Astrocyte (in vitro differentiated cells and primary cell): ENCODE measurements around the gene KRTAP1-4. TPM values are rescaled to one million over a fixed set of nuclear protein-coding genes. Genes with fewer than 3 reads are reported as not detected.
"Not testable (repeated sequence)": the region's sequence is repeated elsewhere in the genome, so short reads cannot be mapped to it uniquely, and the experiment has no call there.

Experiments
- DNase-seq: peaks from one replicate; pipeline ENCODE4 v3.0.0-alpha.2; 2010; ENCODE audit warnings: low read depth
- FAIRE-seq: peaks from 2 replicates; lab custom pipeline; 2011; peaks lifted over from hg19 to GRCh38; lab: Jason Lieb, UNC
- H2AFZ ChIP-seq: 2 replicates; pipeline ENCODE4 v1.6.0; 2012; ENCODE audit warnings: low read depth, low read length, inconsistent platforms
- H3K27ac ChIP-seq: 2 replicates; pipeline ENCODE4 v1.5.1; 2011; ENCODE audit warnings: low read depth, low read length, inconsistent platforms
- H3K27me3 ChIP-seq: 2 replicates; pipeline ENCODE4 v1.6.0; 2011; ENCODE audit warnings: low read length, inconsistent platforms; ENCODE audit not compliant: insufficient read depth
- H3K36me3 ChIP-seq: 2 replicates; pipeline ENCODE4 v1.5.1; 2011; ENCODE audit warnings: low read length, inconsistent platforms; ENCODE audit not compliant: insufficient read depth
- H3K4me1 ChIP-seq: 2 replicates; pipeline ENCODE4 v1.5.1; 2011; ENCODE audit warnings: low read length, inconsistent platforms; ENCODE audit not compliant: insufficient read depth
- H3K4me2 ChIP-seq: 2 replicates; pipeline ENCODE4 v1.6.0; 2012; ENCODE audit warnings: low read length, inconsistent platforms
- H3K4me3 ChIP-seq: 2 replicates; pipeline ENCODE4 v1.5.1; 2011; ENCODE audit warnings: low read depth, mild to moderate bottlenecking, low read length, inconsistent platforms; ENCODE audit not compliant: insufficient read depth
- H3K79me2 ChIP-seq: 2 replicates; pipeline ENCODE4 v1.6.0; 2012; ENCODE audit warnings: mild to moderate bottlenecking, low read length, inconsistent platforms; ENCODE audit not compliant: insufficient read depth
- H3K9ac ChIP-seq: 2 replicates; pipeline ENCODE4 v1.6.0; 2012; ENCODE audit warnings: mild to moderate bottlenecking, low read length, inconsistent platforms
- H3K9me3 ChIP-seq: 2 replicates; pipeline ENCODE4 v1.5.1; 2012; ENCODE audit warnings: low read depth, mild to moderate bottlenecking, low read length, inconsistent platforms; ENCODE audit not compliant: insufficient read depth
- H4K20me1 ChIP-seq: 2 replicates; pipeline ENCODE4 v1.6.0; 2012; ENCODE audit warnings: low read length, inconsistent platforms; ENCODE audit not compliant: insufficient read depth
- H3K27ac Mint-ChIP-seq: one replicate; pipeline ENCODE4 v1.8.0; 2021; ENCODE audit warnings: mild to moderate bottlenecking, mixed read lengths; ENCODE audit not compliant: unreplicated experiment
- H3K27me3 Mint-ChIP-seq: one replicate; pipeline ENCODE4 v1.8.0; 2021; ENCODE audit warnings: low read depth, mixed read lengths; ENCODE audit not compliant: unreplicated experiment
- H3K36me3 Mint-ChIP-seq: one replicate; pipeline ENCODE4 v1.8.0; 2021; ENCODE audit warnings: low read depth, mixed read lengths; ENCODE audit not compliant: unreplicated experiment
- H3K4me1 Mint-ChIP-seq: one replicate; pipeline ENCODE4 v1.8.0; 2021; ENCODE audit warnings: low read depth, mixed read lengths; ENCODE audit not compliant: unreplicated experiment
- H3K4me3 Mint-ChIP-seq: one replicate; pipeline ENCODE4 v1.8.0; 2021; ENCODE audit warnings: mild to moderate bottlenecking, moderate library complexity, mixed read lengths; ENCODE audit not compliant: unreplicated experiment
- H3K9me3 Mint-ChIP-seq: one replicate; pipeline ENCODE4 v1.8.0; 2021; ENCODE audit warnings: mild to moderate bottlenecking, mixed read lengths; ENCODE audit not compliant: unreplicated experiment
- CTCF ChIP-seq: IDR thresholded peaks from 2 replicates; pipeline ENCODE4 v1.5.1; 2011; ENCODE audit warnings: low read depth, mild to moderate bottlenecking, inconsistent platforms, low read length, moderate library complexity; ENCODE audit not compliant: insufficient read depth
- EZH2 ChIP-seq: IDR thresholded peaks from 2 replicates; pipeline ENCODE4 v1.6.1; 2012; ENCODE audit warnings: mild to moderate bottlenecking, low read length, inconsistent platforms; ENCODE audit not compliant: insufficient read depth
- total RNA-seq: library from RNA; stranded (reverse); gene quantifications from 2 replicates; pipeline ENCODE4 v1.2.1, GENCODE V29; 2021

KRTAP1-4 gene
- total RNA-seq, 1 donor from 2014 or later = not detected

GRCh38 chr17:41058741-41059140 is 28.7 kb upstream of the KRTAP1-4 start:
- Histone ChIP-seq H3K9me3 (no peaks in the 10 kb centered on the region), H3K4me3 (no peak overlapping the region), H2AFZ (peak overlapping the region; percentile 33), H4K20me1 (no peaks in the 10 kb centered on the region), H3K79me2 (no peaks in the 10 kb centered on the region), H3K9ac (peak overlapping the region; percentile 43), H3K4me1 (peaks cover 44% of the 10 kb centered on the region), H3K27me3 (no peaks in the 10 kb centered on the region), H3K27ac (peak overlapping the region; percentile 94), H3K36me3 (no peaks in the 10 kb centered on the region), H3K4me2 (peak overlapping the region; percentile 62)
- Mint-ChIP-seq H3K27ac (peak overlapping the region; percentile 98), H3K4me3 (no peak overlapping the region), H3K36me3 (no peaks in the 10 kb centered on the region), H3K27me3 (no peaks in the 10 kb centered on the region), H3K9me3 (peaks cover 2% of the 10 kb centered on the region), H3K4me1 (peaks cover 42% of the 10 kb centered on the region)
- DNase-seq (peak; percentile 19), FAIRE-seq (no peak)
- TF ChIP-seq CTCF (no peak), EZH2 (no peak)

- H3K27me3 ChIP-seq = no peaks in the 10 kb centered on the region
- H3K4me1 ChIP-seq = peaks cover 34% of the 10 kb centered on the region
- Mint-ChIP-seq H3K27ac (no peak overlapping the region), H3K36me3 (no peaks in the 10 kb centered on the region), H3K9me3 (peaks cover 2% of the 10 kb centered on the region), H3K4me3 (no peak overlapping the region), H3K27me3 (no peaks in the 10 kb centered on the region), H3K4me1 (peaks cover 42% of the 10 kb centered on the region)
- H3K27ac ChIP-seq = no peak overlapping the region
- no peak overlapping the region for H3K4me3 ChIP-seq
- H4K20me1 ChIP-seq = no peaks in the 10 kb centered on the region
- no peak overlapping the region for H3K9ac ChIP-seq
- no peaks in the 10 kb centered on the region for H3K9me3 ChIP-seq
- DNase-seq = no peak
- FAIRE-seq = no peak
- no peak overlapping the region for H3K4me2 ChIP-seq
- H3K36me3 ChIP-seq = no peaks in the 10 kb centered on the region
- no peaks in the 10 kb centered on the region for H3K79me2 ChIP-seq
- no peak for TF ChIP-seq EZH2
- TF ChIP-seq CTCF = no peak
- H2AFZ ChIP-seq = no peak overlapping the region
Observed at GRCh38 chr17:41057547-41057946, 27.6 kb upstream of the KRTAP1-4 start.

- not testable (repeated sequence) for H4K20me1 ChIP-seq, H3K27me3 ChIP-seq, H3K9ac ChIP-seq, H3K36me3 Mint-ChIP-seq, H3K4me3 Mint-ChIP-seq, H3K9me3 Mint-ChIP-seq, H3K36me3 ChIP-seq, H3K27me3 Mint-ChIP-seq, H3K9me3 ChIP-seq, H3K4me3 ChIP-seq, FAIRE-seq, H3K27ac ChIP-seq, H3K79me2 ChIP-seq, H3K4me2 ChIP-seq, H3K27ac Mint-ChIP-seq, DNase-seq, H2AFZ ChIP-seq
- peaks cover 16% of the 10 kb centered on the region for H3K4me1 ChIP-seq
- H3K4me1 Mint-ChIP-seq = peaks cover 21% of the 10 kb centered on the region
Observed at GRCh38 chr17:41055130-41055529, 25.1 kb upstream of the KRTAP1-4 start, which contains the start of gene KRTAP2-2. Gene KRTAP2-2 (minus strand): TSS chr17:41055230. CDS start chr17:41055211, 19 bp downstream.

GRCh38 chr17:41054556-41054955 is 24.6 kb upstream of the KRTAP1-4 start:
- not testable (repeated sequence) for H3K79me2 ChIP-seq, H3K27ac Mint-ChIP-seq, H3K4me3 ChIP-seq, FAIRE-seq, H3K9me3 ChIP-seq, H2AFZ ChIP-seq, DNase-seq, H3K4me3 Mint-ChIP-seq, H3K4me2 ChIP-seq, H3K36me3 ChIP-seq, H3K9me3 Mint-ChIP-seq, H3K36me3 Mint-ChIP-seq, H4K20me1 ChIP-seq, H3K9ac ChIP-seq, H3K27ac ChIP-seq, H3K27me3 Mint-ChIP-seq, H3K27me3 ChIP-seq
- H3K4me1 Mint-ChIP-seq = peaks cover 20% of the 10 kb centered on the region
- peaks cover 12% of the 10 kb centered on the region for H3K4me1 ChIP-seq
